NCI-H748 (cell line): ENCODE measurements around the gene CLUH.
"Not testable (repeated sequence)": the region's sequence is repeated elsewhere in the genome, so short reads cannot be mapped to it uniquely, and the experiment has no call there.

Experiments used
- DNase-seq: peaks from one replicate; lab custom pipeline; 2025; ENCODE audit not compliant: unreplicated experiment; lab: John Stamatoyannopoulos, UW

CLUH gene

GRCh38 chr17:2688351-2689342 lies 22.9 kb downstream of the CLUH start:
- DNase-seq = peak; percentile 83

- DNase-seq = no peak
Measured at GRCh38 chr17:2687074-2687418, 24.5 kb downstream of the CLUH start.

DNA sequence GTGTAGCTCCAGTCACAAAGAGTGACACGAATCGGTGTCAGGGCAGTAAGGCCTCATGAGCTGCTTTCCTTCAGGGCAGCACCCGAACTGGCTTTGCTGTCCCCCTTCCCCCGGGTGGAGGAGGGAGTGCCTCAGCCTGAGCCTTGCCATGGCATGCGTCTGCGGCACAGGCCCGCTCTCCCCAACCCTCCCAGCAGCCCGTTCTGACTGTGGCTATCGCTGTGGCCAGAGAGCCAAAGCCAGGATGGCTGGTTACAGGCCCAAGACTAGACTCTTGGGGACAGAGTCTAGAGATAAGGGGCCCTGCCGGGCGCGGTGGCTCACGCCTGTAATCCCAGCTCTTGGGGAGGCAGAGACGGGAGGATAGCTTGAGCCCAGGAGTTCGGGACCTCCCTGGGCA lies 25.9 kb downstream of the CLUH start:
- no peak for DNase-seq

- DNase-seq = no peak
Measured at GRCh38 chr17:2684549-2684948, 27.0 kb downstream of the CLUH start.

- no peak for DNase-seq
Measured at GRCh38 chr17:2683912-2684311, 27.7 kb downstream of the CLUH start.

- no peak for DNase-seq
Measured at GRCh38 chr17:2682176-2682938, 29.2 kb downstream of the CLUH start.

DNA sequence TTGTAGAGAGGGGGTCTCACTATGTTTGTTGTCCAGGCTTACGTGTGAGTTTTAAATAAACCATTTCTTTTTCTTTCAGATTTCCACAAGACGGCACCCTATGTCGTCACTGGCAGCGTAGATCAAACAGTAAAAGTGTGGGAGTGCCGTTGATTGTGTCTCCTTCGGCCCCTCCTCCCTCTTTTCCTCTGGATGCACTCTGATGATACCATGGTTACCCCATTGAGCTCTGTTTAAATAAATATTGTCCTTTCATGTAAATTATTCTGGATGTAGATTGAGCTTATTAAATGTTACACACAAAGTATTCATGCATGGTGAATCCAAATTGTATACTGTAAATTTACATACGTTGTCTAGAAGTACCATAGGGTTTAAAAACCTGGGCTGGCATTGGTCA lies 29.9 kb downstream of the CLUH start:
- peak; percentile 47 for DNase-seq

DNA sequence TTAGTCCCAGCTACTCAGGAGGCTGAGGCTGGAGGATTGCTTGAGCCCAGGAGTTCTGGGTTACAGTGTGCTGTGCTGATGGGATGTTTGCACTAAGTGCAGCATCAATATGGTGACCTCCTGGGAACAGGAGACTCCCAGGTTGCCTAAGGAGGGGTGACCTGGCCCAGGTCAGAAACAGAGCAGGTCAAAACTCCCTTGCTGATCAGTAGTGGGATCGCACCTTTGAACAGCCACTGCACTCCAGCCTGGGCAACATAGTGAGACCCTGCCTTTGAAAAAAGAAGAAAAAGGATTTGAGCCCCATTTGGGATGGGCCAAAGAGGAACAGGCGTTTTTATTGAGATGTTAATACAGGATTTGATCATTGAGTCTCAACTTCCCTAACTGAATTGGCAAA lies 30.6 kb downstream of the CLUH start:
- no peak for DNase-seq

DNA sequence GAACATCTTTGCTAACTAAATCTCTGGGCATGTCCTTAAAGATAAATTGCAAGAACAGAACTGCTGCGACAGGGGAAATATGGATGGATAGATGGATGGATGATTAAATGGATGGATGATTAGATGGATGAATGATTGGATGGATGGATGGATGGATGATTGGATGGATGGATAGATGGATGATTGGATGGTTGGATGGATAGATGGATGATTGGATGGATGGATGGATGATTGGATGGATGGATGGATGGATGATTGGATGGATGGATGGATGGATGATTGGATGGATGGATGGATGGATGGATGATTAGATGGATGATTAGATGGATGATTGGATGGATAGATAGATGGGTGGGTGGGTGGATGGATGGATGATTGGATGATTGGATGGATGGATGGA lies 32.3 kb downstream of the CLUH start:
- DNase-seq = not testable (repeated sequence)

GRCh38 chr17:2672026-2672425 lies 39.5 kb downstream of the CLUH start:
- no peak for DNase-seq

DNA sequence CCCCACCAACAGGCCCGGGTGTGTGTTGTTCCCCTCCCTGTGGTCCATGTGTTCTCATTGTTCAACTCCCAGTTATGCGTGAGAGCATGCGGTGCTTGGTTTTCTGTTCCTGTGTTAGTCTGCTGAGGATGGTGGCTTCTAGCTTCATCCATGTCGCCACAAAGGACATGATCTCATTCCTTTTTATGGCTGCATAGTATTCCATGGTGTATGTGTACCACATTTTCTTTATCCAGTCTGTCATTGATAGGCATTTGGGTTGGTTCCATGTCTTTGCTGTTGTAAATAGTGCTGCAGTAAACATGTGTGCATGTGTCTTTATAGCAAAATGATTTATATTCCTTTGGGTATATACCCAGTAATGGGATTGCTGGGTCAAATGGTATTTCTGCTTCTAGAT lies 51.2 kb downstream of the CLUH start:
- not testable (repeated sequence) for DNase-seq

- DNase-seq = not testable (repeated sequence)
Measured at GRCh38 chr17:2659337-2659736, 52.2 kb downstream of the CLUH start.

GRCh38 chr17:2656283-2656682 lies 55.3 kb downstream of the CLUH start:
- DNase-seq = no peak

GRCh38 chr17:2655546-2655945 lies 56.0 kb downstream of the CLUH start:
- DNase-seq = no peak

DNA sequence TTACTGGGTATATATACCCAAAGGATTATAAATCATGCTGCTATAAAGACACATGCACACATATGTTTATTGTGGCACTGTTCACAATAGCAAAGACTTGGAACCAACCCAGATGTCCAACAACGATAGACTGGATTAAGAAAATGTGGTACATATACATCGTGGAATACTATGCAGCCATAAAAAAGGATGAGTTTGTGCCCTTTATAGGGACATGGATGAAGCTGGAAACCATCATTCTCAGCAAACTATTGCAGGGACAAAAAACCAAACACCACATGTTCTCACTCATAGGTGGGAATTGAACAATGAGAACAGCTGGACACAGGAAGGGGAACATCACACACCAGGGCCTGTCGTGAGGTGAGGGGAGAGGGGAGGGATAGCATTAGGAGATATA lies 58.7 kb downstream of the CLUH start:
- DNase-seq = not testable (repeated sequence)

GRCh38 chr17:2649191-2649590 lies 62.4 kb downstream of the CLUH start:
- no peak for DNase-seq

- no peak for DNase-seq
Measured at GRCh38 chr17:2647957-2648356, 63.6 kb downstream of the CLUH start.

- DNase-seq = no peak
Measured at GRCh38 chr17:2644971-2645370, 66.6 kb downstream of the CLUH start.
